Lower leg skin (tissue), 4 donors: Measurements from ENCODE around the gene NLRP1. TPM values are rescaled to one million over a fixed set of nuclear protein-coding genes. Genes with fewer than 3 reads are reported as not detected.
"Not testable (repeated sequence)": the region's sequence is repeated elsewhere in the genome, so short reads cannot be mapped to it uniquely, and the experiment has no call there.

ENCODE experiments used
- DNase-seq, 2 donors: peaks; one replicate each; pipeline ENCODE4 v3.0.0-alpha.2; 2019; ENCODE audit warnings: low spot score in 2 of 2
- H3K4me3 ChIP-seq: fragments of 200-600 bp; sonication (generic); 2 replicates; pipeline ENCODE4 v1.5.1; 2017; ENCODE audit warnings: mild to moderate bottlenecking, low read depth; ENCODE audit not compliant: poor library complexity, severe bottlenecking
- CTCF ChIP-seq, 3 donors: fragments of 450-650 bp; IDR thresholded peaks; one replicate each; pipeline ENCODE4 v1.5.1; 2016; ENCODE audit warnings: antibody characterized with exemption in 3 of 3, mild to moderate bottlenecking in 3 of 3, moderate library complexity in 2 of 3
- POLR2A ChIP-seq, 2 donors: fragments of 450-650 bp; IDR thresholded peaks; one replicate each; pipeline ENCODE4 v1.6.1; 2016 to 2017; ENCODE audit warnings: antibody characterized with exemption in 2 of 2, mild to moderate bottlenecking in 1 of 2, moderate library complexity in 1 of 2
- WGBS, 2 donors: methylation state at CpG; one replicate each; pipeline ENCODE4 v1.1.5; 2018; 5-methylcytosine and 5-hydroxymethylcytosine counted together
- intact Hi-C: fragments of 100-400 bp; cut with DNase I; formaldehyde crosslinking; loops from one replicate; pipeline ENCODE4 v1.15.0; 2023; ENCODE audit warnings: low total_unique reads
- total RNA-seq, 4 donors: library from RNA; depleted of rRNA; stranded (reverse); fragments of >200 nt; gene quantifications; one replicate each; pipeline ENCODE4 v1.1.0, GENCODE V29; 2016

NLRP1 gene
- total RNA-seq, 4 donors from 2014 or later, result 55.5 to 163 (median 68.9) TPM

GRCh38 chr17:5580969-5581368 lies 3.3 kb downstream of the NLRP1 start:
- no peak for DNase-seq
- intact Hi-C loops, result loop anchor here (10.0 kb wide), 1 partner anchor 124 kb away; no protein-coding TSS in a partner anchor
- no peak overlapping the region for H3K4me3 ChIP-seq
- WGBS, 2 donors, result 60 to 62% methylated on average over 3 of the region's 3 CpGs
- TF ChIP-seq CTCF (IDR thresholded peaks at IDR 0.05), result no peak
- TF ChIP-seq POLR2A (IDR thresholded peaks at IDR 0.05), result no peak

- no peak for DNase-seq
- intact Hi-C loops, result loop anchor here (10.0 kb wide), 1 partner anchor 124 kb away; no protein-coding TSS in a partner anchor
- H3K4me3 ChIP-seq, result no peak overlapping the region
- TF ChIP-seq CTCF (IDR thresholded peaks at IDR 0.05) (no peak), POLR2A (IDR thresholded peaks at IDR 0.05) (no peak)
Measured at GRCh38 chr17:5580367-5580766, 3.9 kb downstream of the NLRP1 start.

DNA sequence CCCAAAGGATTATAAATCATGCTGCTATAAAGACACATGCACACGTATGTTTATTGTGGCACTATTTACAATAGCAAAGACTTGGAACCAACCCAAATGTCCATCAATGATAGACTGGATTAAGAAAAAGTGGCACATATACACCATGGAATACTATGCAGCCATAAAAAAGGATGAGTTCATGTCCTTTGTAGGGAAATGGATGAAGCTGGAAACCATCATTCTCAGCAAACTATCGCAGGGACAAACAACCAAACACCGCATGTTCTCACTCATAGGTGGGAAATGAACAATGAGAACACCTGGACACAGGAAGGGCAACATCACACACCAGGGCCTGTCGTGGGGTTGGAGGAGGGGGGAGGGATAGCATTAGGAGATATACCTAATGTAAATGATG lies 5.5 kb downstream of the NLRP1 start:
- intact Hi-C loops, DNase-seq, H3K4me3 ChIP-seq: not testable (repeated sequence)
- WGBS, 2 donors, result 92 to 98% methylated on average over 4 of the region's 4 CpGs

DNA sequence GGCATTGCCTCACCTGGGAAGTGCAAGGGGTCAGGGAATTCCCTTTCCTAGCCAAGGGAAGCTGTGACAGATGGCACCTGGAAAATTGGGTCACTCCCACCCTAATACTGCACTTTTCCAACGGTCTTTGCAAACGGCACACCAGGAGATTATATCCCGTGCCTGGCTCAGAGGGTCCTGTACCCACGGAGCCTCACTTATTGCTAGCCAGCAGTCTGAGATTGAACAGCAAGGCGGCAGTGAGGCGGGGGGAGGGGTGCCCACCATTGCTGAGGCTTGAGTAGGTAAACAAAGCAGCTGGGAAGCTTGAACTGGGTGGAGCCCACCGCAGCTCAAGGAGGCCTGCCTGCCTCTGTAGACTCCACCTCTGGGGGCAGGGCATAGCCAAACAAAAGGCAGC lies 11.3 kb downstream of the NLRP1 start:
- intact Hi-C loops, DNase-seq, H3K4me3 ChIP-seq: not testable (repeated sequence)
- WGBS, 2 donors, result 94 to 95% methylated on average over 7 of the region's 7 CpGs

- intact Hi-C loops, result no loop called here
- H3K4me3 ChIP-seq, result no peak overlapping the region
- TF ChIP-seq POLR2A (IDR thresholded peaks at IDR 0.05), result no peak
- TF ChIP-seq CTCF (IDR thresholded peaks at IDR 0.05), result no peak
- 93 to 97% methylated on average over 1 of the region's 1 CpG for WGBS, 2 donors
- DNase-seq, result no peak
Measured at GRCh38 chr17:5571281-5571680, 13.0 kb downstream of the NLRP1 start.

DNA sequence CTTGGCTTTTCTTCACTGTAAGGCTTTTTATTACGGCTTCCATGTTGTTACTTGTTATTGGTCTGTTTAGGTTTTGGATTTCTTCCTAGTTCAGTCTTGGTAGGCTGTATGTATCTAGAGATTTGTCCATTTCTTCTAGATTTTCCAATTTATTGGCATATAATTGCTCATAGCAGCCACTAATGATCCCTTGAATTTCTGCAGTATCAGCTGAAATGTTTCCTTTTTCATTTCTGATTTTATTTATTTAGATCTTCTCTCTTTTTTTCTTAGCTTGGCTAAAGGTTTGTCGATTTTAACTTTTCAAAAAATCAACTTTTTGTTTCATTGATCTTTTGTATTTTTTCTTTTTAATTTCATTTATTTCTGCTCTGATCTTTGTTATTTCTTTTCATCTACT lies 18.5 kb downstream of the NLRP1 start:
- no peak overlapping the region for H3K4me3 ChIP-seq
- TF ChIP-seq CTCF (IDR thresholded peaks at IDR 0.05) (no peak), POLR2A (IDR thresholded peaks at IDR 0.05) (no peak)
- DNase-seq, result no peak
- WGBS, 2 donors, result 60 to 68% methylated on average over 2 of the region's 2 CpGs
- intact Hi-C loops, result no loop called here

DNA sequence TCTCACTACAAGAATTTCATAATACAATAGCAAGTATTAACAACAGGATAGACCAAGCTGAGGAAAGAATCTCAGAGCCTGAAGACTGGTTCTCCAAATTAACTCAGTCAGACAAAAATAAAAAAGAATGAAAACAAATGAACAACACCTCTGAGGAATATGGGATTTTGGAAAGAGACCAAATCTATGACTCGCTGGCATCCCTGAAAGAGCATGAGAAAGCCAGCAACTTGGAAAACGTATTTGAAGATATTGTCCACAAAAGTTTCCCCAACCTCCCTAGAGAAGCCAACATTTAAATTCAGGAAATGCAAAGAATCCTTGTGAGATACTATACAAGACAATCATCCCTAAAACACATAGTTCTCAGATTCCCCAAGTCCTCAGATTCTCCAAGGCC lies 20.9 kb downstream of the NLRP1 start:
- WGBS, 2 donors, result 21 to 39% methylated on average over 2 of the region's 2 CpGs
- H3K4me3 ChIP-seq, result no peak overlapping the region
- TF ChIP-seq POLR2A (IDR thresholded peaks at IDR 0.05), result no peak
- no peak for TF ChIP-seq CTCF (IDR thresholded peaks at IDR 0.05)
- no peak for DNase-seq
- intact Hi-C loops, result no loop called here
